CD4-positive, alpha-beta T cell treated with Interleukin-15 for 4 hours (primary cell): ENCODE data around the gene COMT.
A peak's percentile ranks its signal among the peaks of the same experiment; 100 is the strongest.
"Not testable (repeated sequence)": the region's sequence is repeated elsewhere in the genome, so short reads cannot be mapped to it uniquely, and the experiment has no call there.

ENCODE experiments used
- DNase-seq: peaks from one replicate; pipeline ENCODE4 v3.0.0-alpha.2; 2020; ENCODE audit warnings: low spot score

COMT gene

GRCh38 chr22:19941365-19942082 lies at the start of gene COMT, which contains the start of gene TXNRD2:
TSS of gene COMT (plus strand) at chr22:19941772. CDS start at chr22:19962527, 20,755 bp downstream.
TSS of gene TXNRD2 (minus strand) at chr22:19941818. CDS start at chr22:19941803, 15 bp downstream.
- DNase-seq = peak; percentile 69

- DNase-seq = peak; percentile 51
Measured at GRCh38 chr22:19892257-19892879, 49.2 kb upstream of the COMT start.

GRCh38 chr22:19892925-19893324 lies 48.6 kb upstream of the COMT start:
- no peak for DNase-seq

GRCh38 chr22:19893363-19893762 lies 48.2 kb upstream of the COMT start:
- DNase-seq = no peak

- DNase-seq = no peak
Measured at GRCh38 chr22:19895160-19895849, 46.3 kb upstream of the COMT start.

GRCh38 chr22:19896665-19897355 lies 44.8 kb upstream of the COMT start:
- peak; percentile 14 for DNase-seq

- no peak for DNase-seq
Measured at GRCh38 chr22:19897726-19898125, 43.8 kb upstream of the COMT start.

GRCh38 chr22:19898145-19898544 lies 43.4 kb upstream of the COMT start:
- no peak for DNase-seq

GRCh38 chr22:19898831-19899567 lies 42.6 kb upstream of the COMT start:
- no peak for DNase-seq

- no peak for DNase-seq
Measured at GRCh38 chr22:19900707-19901436, 40.7 kb upstream of the COMT start.

GRCh38 chr22:19901577-19902244 lies 39.9 kb upstream of the COMT start:
- DNase-seq = no peak

- DNase-seq = no peak
Measured at GRCh38 chr22:19902245-19902715, 39.3 kb upstream of the COMT start.

GRCh38 chr22:19903031-19903430 lies 38.5 kb upstream of the COMT start:
- DNase-seq = no peak

GRCh38 chr22:19903513-19903912 lies 38.1 kb upstream of the COMT start:
- DNase-seq = no peak

GRCh38 chr22:19904174-19904856 lies 37.3 kb upstream of the COMT start:
- DNase-seq = no peak

- DNase-seq = no peak
Measured at GRCh38 chr22:19904935-19905334, 36.6 kb upstream of the COMT start.

GRCh38 chr22:19905347-19906276 lies 36.0 kb upstream of the COMT start:
- DNase-seq = no peak

- DNase-seq = not testable (repeated sequence)
Measured at GRCh38 chr22:19906864-19907263, 34.7 kb upstream of the COMT start.

GRCh38 chr22:19907902-19908301 lies 33.7 kb upstream of the COMT start:
- DNase-seq = not testable (repeated sequence)
